Hypothalamus (tissue), 51 donors: Measurements from ENCODE around the gene ZNF511.
"Not testable (repeated sequence)": the region's sequence is repeated elsewhere in the genome, so short reads cannot be mapped to it uniquely, and the experiment has no call there.

Experiments used
- DNase-seq, 51 donors: peaks; one replicate each; lab custom pipeline; 2025; lab: John Stamatoyannopoulos, UW

The ZNF511 gene

DNA sequence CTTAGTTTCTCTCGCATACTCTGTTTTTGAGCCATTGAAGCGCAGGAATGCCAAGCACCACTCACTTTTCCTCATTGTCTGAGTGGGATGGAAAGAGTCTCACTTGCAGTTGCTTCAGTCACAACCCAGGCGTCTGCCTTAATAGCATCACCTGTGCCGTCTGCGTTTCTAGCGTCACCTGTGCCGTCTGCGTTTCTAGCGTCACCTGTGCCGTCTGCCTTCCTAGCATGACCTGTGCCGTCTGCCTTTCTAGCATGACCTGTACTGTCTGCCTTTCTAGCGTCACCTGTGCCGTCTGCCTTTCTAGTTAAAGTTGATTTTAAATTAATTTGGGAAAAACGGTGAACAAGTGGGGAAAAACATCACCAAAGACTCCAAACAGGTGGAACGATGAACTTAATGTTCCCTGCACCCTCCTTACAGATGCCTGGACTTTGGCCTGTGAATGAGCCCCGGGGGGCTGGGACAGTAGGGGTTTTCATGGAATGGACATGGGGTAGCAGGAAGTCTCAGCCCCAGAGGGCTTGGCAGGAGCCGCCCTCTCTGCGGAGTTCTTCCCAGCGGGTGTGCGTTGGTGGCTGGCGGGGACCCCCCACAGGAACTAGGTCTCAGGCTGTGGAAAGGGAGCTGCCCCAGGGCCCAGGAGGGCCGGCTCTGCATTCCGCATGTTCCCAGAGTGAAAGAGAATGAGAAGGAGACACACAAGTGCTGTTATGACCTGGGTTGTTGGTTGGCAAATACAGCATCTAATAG lies 3.5 kb downstream of the ZNF511 start:
- no peak for DNase-seq

DNA sequence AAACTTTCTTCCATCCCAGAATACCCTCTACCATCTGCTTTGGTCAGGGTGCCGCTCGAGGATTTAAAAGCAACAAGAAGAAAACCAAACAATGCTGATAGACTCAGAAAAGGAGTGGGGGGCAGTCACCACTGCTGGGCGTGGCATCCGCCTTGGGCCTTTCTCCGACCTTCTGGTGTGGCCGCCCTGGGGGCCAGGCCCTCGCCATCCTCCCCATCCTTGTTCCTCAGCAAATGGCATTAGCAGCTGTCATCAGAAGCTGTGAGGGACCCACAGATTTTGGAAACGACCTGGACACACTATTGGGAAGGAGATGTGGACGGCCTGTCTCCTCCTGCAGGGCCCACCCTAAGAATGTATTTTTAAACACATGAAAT lies 4.0 kb downstream of the ZNF511 start:
- DNase-seq: no peak

DNA sequence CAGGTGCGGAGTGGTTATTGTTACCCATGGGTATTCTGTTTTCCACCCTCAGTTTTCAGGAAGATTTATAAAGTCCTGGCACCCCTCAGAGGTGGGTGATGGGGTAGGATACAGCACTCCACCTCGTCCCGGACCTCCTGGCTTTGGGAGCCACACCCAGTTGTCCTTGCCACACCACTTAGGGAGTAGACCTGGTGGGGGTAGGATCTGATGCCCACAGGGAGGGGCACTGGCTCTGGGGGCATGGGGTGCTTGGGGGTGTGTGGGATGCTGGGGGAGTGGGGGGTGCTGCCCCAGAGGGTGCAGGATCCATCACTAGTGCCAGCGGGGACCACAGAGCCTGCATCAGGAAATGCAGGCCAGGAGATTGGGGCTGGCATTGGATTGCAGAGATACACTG lies 4.5 kb downstream of the ZNF511 start:
- no peak for DNase-seq

DNA sequence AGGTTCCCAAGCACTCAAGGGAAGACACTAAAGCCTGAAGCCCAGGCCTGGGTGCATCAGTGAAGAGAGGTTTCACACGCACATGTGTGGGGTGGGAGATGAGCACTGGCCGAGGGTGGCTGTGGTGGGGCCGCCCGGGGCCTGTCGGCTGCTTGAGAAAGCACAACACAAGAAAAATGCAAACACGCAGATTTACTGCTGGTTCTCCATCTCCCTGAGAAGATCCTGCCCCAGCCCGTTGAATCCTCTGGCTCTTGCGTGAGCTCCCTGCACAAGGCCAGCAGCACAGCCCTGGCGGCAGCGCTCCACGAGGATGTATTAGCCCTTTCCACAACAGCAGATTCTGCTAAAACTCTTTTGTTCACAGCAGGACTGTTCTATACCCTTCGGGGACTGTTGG lies 6.2 kb downstream of the ZNF511 start:
- no peak for DNase-seq

DNA sequence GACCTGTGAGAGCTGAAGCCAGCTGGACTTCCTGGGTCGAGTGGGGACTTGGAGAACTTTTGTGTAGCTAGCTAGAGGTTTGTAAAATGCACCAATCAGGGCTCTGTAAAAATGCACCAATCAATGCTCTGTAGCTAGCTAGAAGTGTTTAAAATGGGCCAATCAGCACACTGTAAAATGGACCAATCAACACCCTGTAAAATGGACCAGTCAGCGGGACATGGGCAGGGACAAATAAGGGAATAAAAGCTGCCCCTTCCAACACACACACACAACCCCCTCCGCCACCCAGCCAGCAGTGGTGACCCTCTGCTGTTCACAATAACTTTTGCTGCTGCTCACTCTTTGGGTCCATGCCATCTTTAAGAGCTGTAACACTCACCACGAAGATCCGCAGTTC lies 7.1 kb downstream of the ZNF511 start:
- no peak for DNase-seq

DNA sequence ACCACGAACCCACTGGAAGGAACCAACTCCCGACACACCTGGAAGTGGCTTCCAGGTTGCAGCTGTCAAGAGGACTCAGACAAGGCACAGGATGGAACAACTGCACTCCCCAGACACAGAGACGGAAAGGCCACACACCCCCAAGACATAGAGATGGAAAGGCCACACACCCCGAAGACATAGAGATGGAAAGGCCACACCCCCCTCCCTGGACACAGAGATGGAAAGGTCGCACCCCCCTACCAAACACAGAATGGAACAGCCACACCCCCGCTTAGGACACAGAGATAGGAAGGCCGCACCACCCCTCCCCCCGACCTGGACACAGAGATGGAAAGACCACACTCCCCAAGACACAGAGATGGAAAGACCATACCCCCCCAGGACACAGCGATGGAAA lies 7.6 kb downstream of the ZNF511 start:
- no peak for DNase-seq

DNA sequence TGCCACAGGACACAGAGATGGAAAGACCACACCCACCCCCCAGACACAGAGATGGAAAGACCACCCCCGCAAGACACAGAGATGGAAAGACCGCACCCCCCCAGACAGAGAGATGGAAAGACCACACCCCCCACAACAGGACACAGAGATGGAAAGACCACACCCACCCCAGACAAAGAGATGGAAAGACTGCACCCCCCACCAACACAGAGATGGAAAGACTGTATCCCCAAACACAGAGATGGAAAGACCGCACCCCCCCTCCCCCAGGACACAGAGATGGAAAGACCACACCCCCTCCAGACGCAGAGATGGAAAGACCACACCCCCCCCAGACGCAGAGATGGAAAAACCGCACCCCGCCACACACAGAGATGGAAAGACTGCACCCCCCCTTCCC lies 8.0 kb downstream of the ZNF511 start:
- no peak for DNase-seq

DNA sequence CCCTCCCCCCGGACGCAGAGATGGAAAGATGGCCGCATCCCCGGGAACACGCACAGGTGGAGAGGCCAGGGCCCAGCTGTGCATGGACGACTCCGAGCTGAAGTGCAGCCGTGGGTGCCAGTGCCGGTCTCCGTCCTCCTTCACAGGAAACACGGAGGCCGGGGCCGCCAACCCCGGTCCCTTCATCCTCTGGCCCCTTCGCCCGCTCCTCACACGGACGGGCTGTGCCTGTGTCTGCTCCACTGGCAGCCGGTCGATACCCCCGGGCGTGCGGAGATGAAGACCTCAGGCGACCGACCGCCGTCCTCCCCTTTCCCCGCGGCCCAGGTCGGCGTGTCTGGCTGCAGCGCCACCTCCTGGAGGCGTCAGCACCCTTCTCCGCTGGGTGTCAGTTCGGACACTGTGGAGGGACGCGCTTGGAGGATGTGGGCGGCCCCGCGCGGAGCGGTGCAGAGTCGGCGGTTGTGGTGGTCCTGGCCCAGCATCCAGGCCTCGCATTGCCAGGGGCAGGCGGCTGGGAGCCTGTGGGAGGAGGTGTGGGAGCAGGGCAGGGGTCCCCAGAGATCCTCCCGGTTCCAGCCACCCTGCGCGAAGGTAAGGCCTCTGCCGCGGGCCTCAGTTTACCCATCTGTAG lies 9.9 kb downstream of the ZNF511 start:
- peak in 27 of 51 donors; percentile 9 to 73 (median 40) for DNase-seq

DNA sequence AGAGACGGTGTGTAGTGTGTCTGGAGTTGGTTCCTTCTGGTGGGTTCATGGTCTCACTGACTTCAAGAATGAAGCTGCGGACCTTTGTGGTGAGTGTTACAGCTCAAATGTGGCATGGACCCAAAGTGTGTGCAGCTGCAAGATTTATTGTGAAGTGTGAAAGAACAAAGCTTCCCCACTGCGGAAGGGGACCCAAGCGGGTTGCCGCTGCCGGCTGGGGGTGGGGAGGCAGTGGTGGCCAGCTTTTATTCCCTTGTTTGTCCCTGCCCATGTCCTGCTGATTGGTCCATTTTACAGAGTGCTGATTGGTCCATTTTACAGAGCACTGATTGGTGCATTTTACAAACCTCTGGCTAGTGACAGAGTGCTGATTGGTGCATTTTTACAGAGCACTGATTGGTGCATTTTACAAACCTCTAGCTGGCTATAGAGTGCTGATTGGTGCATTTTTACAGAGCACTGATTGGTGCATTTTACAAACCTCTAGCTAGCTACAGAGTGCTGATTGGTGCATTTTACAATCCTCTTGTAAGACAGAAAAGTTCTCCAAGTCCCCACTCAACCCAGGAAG lies 12.2 kb downstream of the ZNF511 start:
- DNase-seq: not testable (repeated sequence)

DNA sequence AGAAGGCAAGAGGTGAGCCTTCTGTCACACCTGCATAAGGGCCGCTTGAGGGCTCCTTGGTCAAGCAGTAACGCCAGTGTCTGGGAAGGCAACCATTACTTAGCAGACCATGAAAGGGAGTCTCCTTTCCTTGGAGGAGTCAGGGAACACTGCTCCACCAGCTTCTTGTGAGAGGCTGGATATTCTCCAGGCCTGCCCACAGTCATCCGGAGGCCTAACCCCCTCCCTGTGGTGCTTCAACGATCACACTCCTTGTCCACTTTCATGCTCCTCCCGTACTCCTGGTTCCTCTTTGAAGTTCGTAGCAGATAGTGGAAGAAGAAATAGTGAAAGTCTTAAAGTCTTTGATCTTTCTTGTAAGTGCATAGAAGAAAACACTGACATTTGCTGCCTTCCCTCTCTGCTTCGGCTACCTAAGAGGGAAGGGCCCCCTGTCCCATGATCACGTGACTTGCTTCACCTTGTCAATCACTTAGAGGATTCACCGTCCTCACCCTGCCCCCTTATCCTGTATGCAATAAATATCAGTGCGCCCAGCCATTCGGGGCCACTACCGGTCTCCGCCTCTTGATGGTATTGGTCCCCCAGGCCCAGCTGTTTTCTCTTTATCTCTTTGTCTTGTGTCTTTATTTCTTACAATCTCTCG lies 13.5 kb downstream of the ZNF511 start:
- DNase-seq: not testable (repeated sequence)

DNA sequence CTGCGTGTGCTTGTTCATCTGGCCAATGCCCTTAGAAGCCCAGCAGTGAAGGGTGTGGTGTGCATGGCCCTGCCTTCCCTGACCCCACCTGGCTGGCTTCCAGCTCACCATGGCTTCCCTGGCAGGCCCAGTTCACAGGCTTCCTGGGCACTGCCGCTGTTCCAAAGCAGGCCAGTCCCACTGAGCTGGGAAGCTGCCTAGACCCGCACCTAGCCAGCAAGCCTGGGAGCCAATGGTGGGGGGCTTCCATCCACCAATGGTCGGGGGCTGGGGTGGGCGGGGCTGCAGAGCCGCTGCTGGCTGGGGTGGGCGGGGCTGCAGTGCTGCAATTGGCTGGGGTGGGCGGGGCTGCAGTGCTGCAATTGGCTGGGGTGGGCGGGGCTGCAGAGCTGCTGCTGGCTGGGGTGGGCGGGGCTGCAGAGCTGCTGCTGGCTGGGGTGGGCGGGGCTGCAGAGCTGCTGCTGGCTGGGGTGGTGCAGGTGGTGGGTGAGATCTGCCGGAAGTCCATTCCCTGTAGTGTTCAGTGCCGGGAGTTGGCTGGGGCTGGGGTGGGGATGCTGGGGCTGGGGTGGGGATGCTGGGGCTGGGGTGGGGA lies 15.6 kb downstream of the ZNF511 start:
- DNase-seq: peak in 18 of 51 donors; percentile 28 to 73 (median 48)

DNA sequence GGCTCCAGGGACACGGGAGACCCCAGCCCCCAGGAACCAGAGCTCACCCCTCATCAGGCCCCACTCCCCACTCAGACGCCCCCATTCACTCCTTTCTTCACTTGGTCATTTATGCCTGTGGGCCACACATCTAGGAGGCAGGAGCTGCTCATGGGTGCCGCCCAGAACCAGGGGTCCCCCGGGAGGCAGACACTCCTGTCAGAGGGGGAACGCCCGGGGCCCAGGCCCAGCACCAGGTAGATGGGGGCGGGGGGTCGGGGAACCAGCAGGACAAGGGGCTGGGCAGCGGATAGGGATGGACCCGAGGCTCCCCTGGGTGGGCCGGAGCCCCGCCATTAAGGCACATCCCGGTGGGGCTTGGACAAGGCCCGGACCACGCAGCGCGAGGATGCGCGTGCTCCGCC lies 16.1 kb downstream of the ZNF511 start:
- DNase-seq: no peak

DNA sequence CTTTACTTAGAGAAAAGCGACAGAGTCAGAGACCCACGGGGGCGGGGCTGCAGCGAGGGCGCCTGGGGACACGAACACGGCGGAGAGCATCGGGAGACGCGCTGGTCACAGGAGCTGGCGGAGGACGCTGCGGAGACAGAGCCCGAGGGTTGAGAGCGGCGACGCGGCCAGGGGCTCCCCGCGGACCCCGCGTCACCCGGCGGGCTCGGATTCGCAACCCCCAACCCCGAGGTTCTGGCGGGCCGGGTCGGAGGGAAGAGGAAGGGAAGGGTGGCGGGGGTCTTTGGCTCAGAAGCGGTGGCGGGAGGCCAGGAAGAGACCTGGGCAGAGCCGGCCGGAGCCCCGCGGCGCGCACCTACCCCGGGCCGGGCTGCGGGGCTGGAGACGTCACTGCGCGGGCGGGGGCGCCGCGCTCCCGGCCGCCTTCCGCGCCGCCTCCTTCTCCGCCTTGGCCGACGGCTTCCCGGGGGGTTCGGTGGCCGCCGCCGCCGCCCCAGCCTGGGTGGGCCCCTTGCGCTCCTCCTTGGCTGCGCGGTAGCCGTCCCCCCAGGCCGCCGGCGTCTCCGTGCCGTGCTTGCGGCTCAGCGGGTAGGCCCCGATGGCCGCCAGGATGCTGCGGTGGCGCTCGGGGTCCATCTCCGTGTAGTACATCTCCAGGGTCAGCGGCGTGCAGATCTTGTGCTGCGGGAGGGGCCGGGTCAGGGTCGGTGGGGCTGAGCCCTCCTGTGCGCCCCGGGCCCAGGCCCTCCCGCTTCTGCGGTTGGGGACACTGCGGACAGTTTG lies 16.9 kb downstream of the ZNF511 start:
- peak in 2 of 51 donors; percentile 20 to 34 for DNase-seq

DNA sequence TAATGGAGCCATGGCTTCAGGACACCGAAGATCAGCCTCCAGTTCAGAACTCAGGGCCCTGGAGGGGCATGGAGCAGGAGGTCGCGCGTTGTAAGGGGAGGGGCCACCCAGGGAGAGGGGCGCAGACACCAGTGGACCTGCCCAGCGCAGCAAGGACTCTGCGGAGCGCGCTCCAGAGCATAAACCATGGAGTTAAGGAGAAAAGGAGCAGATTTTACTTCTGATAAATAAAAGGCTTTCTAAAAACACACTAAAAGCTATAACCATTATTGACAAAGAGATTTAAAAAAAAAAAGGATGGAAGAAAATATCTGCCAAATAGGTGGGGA lies 17.5 kb downstream of the ZNF511 start:
- DNase-seq: peak in 1 of 51 donors; percentile 7

DNA sequence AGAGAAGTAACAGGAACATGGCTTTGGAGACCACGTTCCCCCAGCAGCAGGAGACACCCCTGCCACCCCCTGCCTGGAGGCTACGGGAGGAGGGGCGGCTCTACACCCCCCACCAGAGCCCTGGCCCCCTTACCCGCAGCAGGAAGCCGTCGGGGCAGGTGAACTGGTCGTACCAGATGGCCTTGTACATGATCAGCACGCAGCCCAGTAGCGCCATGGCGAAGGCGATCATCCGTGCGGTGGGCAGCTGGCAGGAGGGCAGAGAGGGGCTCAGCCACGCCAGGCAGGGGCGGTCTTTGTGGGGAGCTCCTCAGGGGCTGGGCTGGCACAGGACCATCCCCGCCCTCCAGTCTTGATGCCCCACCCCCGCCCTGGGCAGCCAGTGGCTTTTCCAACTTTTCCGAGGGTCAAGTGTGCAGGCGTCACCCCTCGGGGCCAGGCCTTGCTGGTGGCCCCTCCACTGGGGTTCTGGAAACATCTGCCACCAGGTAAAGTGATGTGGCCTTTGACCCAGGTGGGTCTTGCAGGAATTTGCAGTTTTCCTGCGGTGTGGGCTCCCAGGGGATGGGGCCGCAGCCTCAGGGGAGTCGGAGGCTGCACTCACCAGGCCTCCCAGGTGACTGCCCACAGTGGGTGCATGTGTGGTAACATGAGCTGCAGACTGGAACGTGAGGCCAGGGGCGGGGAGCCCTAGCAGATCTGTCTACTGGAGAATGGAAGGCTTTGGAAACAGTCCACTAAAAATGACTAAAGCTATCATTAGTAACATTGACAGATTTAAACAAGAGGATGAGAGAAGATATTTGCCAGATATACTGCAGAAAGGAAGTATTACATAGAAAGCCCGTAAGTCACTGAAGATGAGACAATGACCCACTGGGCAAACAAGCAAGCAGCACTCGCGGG lies 18.3 kb downstream of the ZNF511 start:
- DNase-seq: no peak

DNA sequence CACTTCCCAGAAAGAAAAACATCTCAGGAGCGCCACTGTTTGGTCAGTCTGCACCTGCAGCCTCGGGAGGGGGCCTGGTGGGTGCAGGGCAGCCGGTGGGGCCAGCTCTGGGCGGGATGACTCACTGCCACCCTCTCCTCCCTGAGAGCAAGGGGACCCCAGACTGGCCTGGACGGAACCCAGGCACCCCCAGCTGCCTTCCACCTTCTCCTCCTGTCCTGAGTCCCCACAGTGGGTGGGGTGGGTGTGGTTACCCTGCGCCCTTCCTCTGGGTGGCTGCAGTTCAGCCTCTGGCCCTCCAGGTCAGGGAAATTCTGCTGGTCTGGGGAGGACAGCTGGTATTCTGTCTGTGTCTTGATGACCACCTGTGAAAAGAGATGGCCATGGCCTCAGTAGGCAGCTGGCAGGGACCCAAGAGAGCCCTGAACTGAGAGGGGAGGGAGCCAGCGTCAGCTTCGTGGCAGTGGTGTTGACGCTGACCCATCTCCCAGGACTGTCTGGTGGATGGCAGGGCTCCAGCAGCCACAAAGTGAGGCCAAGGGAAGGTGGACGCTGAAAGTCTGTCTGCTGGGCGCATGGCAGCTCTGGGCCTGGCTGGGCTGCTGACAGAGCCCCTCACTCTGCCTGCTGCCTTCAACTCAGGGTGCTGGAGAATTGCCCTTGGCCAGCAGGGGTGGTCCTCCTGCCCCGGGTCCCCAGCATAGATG lies 19.1 kb downstream of the ZNF511 start:
- no peak for DNase-seq

DNA sequence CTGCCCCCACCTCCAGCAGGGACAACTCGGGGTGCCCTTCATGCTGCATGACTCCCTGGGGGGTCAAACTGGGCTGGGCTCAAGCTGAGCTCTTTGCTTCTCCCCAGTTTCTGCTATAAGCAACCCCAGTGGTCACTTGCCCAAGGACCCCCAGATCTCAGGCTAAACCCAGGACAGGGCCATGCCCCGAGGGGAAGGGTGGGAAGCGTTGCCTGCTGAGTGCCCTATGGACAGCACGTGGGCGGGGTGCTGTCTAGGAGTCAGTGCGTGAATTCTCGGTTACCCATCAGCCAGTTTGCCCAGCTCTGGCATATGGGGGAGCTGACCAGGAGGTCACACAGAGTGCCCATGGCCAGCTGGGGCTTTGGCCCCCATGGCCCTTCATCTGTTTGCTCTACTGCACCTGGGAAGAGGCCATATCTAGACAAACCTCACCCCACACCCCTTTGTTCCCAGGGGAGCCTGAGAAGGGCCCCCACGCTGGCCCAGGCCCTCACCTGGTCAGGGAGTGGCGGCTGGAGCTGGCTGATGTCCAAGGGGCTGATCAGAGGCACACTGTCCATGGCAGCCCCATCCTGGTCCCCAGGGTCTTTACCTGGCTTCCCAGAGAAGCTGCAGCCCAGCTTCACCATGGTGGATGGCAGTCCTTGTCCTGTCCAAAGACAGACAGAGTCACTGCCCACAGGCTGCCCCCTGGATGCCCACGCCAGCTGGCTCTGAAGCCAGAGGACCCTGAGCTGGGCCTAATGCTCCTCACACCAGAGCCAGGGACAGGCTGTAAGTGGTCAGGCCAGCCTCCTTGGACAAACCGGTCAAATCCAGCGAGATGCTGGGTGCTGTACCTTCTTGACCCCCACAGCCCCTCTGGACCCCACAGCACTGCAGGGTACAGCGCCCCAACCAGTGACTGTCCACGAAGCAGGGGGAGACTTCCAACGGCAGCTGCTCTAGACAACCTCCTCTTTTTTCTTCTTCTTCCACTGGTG lies 19.9 kb downstream of the ZNF511 start:
- DNase-seq: no peak
